GM19438 (cell line): Measurements from ENCODE around the gene CEP41.
"Not testable (repeated sequence)": the region's sequence is repeated elsewhere in the genome, so short reads cannot be mapped to it uniquely, and the experiment has no call there.

Source experiments
- ATAC-seq: cut with Tn5 transposase; IDR thresholded peaks from one replicate; pipeline ENCODE4 v1.9.1; 2021; ENCODE audit warnings: low read depth; ENCODE audit not compliant: unreplicated experiment

Gene CEP41

DNA sequence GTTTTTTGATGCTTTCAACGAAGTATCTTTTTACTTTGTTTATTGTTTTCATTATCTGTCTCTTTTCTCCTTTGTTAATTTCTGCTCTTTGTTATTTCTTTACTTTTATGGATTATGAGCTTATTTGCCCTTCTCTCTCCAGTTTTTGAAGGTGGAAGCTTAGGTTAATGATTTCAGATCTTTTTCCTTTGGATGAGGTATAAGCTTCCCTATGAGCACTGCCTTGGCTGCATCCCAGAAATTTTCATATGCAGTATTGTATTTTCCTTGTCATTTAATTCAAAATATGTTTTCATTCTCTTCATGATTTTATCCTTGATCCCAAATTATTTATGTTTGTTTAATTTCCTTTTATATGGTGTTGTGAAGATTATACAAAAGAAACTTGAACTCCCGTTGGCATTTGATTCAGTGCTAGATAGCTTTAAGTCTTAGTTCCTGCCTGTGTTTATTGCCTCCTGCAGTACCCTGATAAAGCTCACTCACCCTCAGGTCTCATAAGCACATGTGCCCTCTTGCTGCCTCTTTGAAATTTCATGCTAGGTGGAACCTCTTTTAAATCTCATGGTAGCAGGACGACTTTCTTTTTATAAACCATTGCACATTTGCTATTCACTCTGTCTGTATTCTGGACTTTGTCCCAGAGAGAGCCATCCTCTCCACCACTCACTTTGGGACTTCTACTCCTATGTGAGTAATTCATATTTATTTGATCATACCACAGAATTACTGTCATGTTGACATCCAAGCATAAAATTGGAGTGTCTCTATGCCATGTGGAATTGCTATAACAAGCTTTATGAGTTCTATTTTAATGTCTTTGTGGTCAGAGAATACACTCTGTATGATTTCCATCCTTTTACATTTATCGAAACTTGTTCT is 23.0 kb upstream of the CEP41 start:
- ATAC-seq, result no peak

- ATAC-seq, result no peak
Measured at GRCh38 chr7:130461272-130461671, 20.5 kb upstream of the CEP41 start.

- ATAC-seq, result no peak
Measured at GRCh38 chr7:130458257-130458656, 17.4 kb upstream of the CEP41 start.

DNA sequence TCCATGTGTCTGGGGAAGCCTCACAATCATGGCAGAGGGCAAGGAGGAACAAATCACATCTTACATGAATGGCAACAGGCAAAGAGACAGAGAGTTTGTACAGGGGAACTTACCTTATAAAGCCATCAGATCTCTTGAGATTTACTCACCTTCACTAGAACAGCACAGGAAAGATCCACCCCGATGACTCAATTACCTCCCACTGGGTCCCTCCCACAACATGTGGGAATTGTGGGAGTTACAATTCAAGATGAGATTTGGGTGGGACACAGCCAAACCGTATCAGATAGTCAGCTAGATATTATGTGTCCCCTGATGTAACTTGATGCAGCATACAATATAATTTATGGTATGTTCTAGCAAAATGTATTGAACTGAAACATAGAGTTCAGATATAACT is 14.1 kb upstream of the CEP41 start:
- no peak for ATAC-seq

- ATAC-seq, result no peak
Measured at GRCh38 chr7:130452951-130453350, 12.1 kb upstream of the CEP41 start.

- ATAC-seq, result not testable (repeated sequence)
Measured at GRCh38 chr7:130451344-130451743, 10.5 kb upstream of the CEP41 start.

GRCh38 chr7:130446259-130446658 is 5.4 kb upstream of the CEP41 start:
- no peak for ATAC-seq

DNA sequence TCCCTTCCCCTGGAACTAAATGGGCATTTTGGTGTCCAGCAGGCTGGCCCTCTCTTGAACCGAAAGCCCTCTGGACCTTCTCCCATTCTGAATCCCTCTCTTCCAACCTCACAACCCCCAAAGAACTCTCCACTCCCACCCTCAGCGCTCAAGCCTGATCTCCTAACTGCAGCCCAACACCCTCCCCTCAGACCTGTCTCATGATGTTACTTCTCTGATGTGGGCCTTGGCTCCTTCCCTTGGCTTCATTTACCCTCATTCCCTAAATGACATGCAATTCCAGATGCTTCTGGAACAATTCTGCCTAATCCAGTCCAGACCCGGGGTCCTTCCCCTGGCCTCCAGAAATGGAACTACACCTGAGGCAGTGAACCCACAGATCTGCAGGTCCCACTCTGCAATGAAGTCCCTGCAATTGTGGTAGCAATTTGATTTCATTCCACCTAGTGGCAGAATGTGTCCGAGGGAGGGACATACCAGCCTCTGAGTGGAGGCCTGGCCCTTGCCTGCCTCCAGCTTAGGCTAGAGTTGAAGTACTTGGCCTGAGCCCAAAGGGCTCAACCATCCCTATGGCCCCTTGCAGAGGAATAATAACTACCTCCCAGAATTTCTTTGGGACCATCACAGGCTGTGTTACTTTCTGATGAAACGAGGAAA is 4.1 kb upstream of the CEP41 start:
- no peak for ATAC-seq

GRCh38 chr7:130444234-130444633 is 3.4 kb upstream of the CEP41 start:
- ATAC-seq, result no peak

GRCh38 chr7:130442601-130443000 is 1.8 kb upstream of the CEP41 start:
- no peak for ATAC-seq

DNA sequence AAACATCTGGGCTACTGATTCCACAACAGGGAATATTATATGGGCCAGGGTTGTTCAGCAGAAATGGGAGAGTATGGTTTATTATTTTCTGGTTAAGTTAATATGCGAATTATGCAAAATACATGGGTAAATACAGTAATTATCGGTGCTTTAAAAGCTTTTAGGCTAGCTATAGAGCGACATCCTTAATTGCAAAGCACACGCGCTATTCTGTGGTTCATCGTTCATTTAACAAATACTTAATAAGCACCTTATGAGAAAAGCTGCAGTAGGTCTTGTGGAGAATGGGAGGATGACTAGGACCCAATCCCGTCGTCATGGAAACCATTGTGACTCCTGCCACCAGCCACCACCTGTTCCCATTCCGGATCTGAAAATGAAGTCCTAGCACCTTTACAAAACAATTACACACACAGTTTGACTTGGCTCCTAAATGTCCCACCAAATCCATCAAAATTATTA is 623 bp upstream of the CEP41 start:
- no peak for ATAC-seq

DNA sequence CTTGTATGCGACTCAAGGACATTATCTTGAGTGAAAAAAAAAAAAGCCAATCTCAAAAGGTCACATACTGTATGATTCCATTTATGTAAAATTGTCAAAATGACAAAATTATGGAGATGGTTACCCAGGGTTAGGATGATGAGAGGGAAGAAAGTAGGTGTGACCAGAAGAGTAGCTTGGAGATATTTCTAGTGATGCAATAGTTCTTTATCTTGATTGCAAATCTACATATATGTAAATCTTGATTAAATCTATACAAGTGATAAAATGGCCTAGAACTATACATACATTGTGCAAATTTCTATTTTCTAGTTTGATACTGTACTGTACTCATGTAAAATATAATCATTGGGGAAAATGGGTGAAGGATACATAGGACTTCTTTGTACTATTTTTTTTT is 4.6 kb downstream of the CEP41 start:
- no peak for ATAC-seq

DNA sequence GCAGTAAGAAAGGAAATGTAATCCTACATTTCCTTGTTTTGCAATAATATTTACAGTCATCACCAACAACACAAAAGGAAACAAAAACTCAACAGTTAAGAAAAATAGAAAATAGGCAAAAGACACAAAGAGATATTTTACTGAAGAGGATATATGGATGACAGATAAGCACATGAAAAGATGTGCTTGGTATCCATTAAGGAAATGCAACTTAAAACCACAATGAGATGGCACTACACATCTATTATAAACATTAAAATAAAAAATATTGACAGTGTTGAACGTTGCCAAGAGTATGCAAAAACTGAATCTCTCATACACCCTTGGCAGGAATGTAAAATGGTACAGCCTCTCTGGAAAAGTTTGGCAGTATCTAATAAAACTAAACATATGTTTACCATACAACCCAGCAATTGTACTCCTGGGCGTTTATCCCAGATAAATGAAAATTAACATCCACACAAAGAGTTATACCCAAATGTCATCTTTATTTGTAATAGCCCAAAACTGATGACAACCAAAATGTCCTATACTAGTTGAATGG is 5.4 kb downstream of the CEP41 start:
- ATAC-seq, result no peak

DNA sequence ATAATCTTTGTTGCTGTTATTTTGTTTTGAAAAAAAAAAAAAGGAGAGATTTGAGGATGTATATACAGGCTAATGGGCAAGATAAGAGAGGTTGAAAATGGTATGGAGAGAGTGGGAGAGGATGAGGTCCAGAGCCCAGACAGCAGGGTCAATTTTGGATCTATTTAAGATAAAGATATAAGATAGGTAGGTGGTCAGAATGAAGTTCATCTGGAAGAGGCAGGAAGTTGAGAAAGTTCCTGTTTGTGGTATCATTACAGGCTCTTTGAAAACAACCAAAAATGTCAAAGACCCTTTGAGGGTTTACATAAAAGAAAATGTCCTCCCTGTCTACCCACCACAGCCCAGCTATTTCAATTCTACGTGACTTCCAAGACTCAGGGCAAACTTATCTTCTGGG is 7.5 kb downstream of the CEP41 start:
- no peak for ATAC-seq

GRCh38 chr7:130432886-130433285 is 7.9 kb downstream of the CEP41 start:
- no peak for ATAC-seq

GRCh38 chr7:130430841-130431666 is 9.8 kb downstream of the CEP41 start:
- ATAC-seq, result no peak

DNA sequence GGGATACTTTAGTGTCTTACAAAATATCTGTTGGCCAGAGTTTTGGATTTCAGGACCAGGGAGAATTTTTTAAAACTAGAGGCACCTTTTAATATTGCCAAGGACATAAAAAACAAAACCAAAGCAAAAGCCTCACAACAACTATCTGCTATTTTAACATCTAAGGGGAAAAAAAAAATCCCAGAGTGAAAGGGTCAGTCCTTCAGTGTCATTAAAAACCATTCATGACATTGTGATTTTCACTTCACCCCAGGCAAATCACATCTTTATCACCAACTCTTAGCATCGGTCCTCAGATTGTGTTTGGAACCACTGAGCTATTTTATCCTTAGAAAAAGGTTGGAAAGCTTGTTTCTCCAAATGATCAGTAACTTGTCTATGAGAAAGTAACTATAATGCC is 10.7 kb downstream of the CEP41 start:
- ATAC-seq, result no peak

DNA sequence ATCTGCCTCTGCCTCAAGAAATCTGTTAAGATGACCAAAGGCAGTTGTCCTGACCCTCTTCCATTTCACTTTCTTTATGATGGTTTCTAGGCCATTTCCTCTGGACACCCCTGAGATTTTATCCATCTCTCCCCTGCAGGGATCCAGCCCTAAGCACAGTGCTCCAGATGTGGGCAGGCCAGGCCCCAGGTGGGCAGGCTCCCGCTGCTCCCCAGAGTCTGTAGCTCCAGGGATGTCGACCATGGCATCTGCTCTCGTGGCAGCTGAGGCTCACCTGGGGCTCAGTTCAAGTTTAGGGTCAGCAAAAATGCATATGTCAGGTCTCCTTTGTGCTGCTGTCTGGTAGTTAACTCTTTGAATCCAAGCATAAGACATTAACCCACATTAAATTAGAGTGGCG is 11.8 kb downstream of the CEP41 start:
- no peak for ATAC-seq

GRCh38 chr7:130426564-130426963 is 14.3 kb downstream of the CEP41 start:
- ATAC-seq, result no peak

DNA sequence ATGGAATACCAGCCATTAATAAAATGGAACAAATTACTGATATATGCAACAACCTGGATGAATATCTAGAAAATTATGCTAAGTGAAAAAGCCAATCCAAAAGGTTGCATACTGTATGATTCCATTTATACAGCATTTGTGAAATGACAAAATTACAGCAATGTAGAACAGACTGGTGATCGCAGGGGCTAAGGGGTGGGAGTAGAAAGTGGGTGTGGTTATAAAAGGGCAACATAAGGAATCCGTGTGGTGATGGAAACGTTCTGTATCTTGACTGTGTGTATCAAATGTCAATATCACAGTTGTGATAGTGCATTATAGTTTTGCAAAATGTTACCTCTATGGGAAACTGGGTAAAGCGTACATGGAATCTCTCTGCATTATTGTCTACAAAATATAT is 15.0 kb downstream of the CEP41 start:
- ATAC-seq, result no peak

GRCh38 chr7:130423501-130424037 is 17.2 kb downstream of the CEP41 start:
- no peak for ATAC-seq
